Type B pancreatic cell (in vitro differentiated cells): ENCODE data around the gene ACTN1. TPM values are rescaled to one million over a fixed set of nuclear protein-coding genes. Genes with fewer than 3 reads are reported as not detected.

Experiments used
- DNase-seq: peaks from one replicate; pipeline ENCODE4 v3.0.0; 2021; ENCODE audit warnings: mixed read lengths; ENCODE audit not compliant: unreplicated experiment; ENCODE audit errors: extremely low spot score
- H3K27ac Mint-ChIP-seq: 2 replicates; pipeline ENCODE4 v1.8.0; 2021; ENCODE audit warnings: mild to moderate bottlenecking, mixed read lengths
- H3K27me3 Mint-ChIP-seq: 2 replicates; pipeline ENCODE4 v1.8.0; 2021; ENCODE audit warnings: mixed read lengths
- H3K36me3 Mint-ChIP-seq: 2 replicates; pipeline ENCODE4 v1.8.0; 2021; ENCODE audit warnings: mixed read lengths
- H3K4me1 Mint-ChIP-seq: one replicate; pipeline ENCODE4 v1.8.0; 2021; ENCODE audit warnings: mixed read lengths; ENCODE audit not compliant: unreplicated experiment
- H3K4me3 Mint-ChIP-seq: 2 replicates; pipeline ENCODE4 v1.8.0; 2021; ENCODE audit warnings: mild to moderate bottlenecking, mixed read lengths
- H3K9me3 Mint-ChIP-seq: 2 replicates; pipeline ENCODE4 v1.8.0; 2021; ENCODE audit warnings: mixed read lengths
- CTCF ChIP-seq: fragments of 200-600 bp; sonication (generic); conservative IDR thresholded peaks from 2 replicates; pipeline ENCODE4 v1.5.0; 2021; ENCODE audit warnings: antibody characterized with exemption, mild to moderate bottlenecking
- total RNA-seq: library from RNA; stranded (reverse); gene quantifications from 2 replicates; pipeline ENCODE4 v1.2.1, GENCODE V29; 2021; ENCODE audit warnings: low replicate concordance

ACTN1 gene
- total RNA-seq, 1 donor from 2014 or later = 176 TPM

DNA sequence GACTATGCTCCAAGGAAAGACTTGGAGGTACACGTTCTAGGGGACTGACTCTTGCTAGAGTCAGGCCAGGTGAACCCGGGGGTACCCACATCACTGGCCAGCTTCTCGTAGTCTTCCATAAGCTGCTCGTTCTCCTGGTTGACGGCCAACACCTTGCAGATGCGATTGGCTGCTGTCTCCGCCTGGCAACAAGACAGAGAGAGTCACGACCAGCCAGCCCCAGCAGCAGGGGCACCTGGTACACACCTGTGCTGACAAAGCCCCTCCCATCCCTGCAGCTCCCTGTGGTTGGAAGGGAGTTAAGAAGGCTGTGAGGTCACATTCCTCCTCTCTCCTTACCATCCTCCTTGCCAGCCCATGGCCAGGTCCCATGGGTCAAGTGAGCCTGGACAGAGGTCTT is 85.5 kb downstream of the ACTN1 start:
- Mint-ChIP-seq H3K4me3 (no peak overlapping the region), H3K36me3 (peaks cover 38% of the 10 kb centered on the region), H3K4me1 (peaks cover 4% of the 10 kb centered on the region), H3K27ac (no peak overlapping the region), H3K27me3 (no peaks in the 10 kb centered on the region), H3K9me3 (no peaks in the 10 kb centered on the region)
- no peak for TF ChIP-seq CTCF
- DNase-seq = no peak

DNA sequence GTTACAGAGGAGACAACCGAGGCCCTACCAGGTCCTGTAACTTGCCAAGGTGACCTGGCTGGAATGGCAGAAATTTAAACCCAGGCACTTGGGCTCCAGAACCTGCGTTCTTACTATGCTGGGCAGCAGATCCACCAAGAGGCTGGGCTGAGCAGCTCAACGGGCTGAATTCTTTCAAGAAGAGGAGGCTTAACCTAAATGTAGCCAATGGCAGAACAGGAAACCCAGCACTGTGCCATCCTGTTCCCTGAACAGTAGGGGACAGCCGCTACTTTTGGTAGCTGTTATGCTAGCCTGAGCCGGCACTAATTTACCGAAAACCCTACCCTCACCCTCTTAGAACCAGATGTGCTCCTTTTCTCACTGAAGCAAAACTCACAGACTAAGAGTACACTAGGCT is 86.1 kb downstream of the ACTN1 start:
- Mint-ChIP-seq H3K9me3 (no peaks in the 10 kb centered on the region), H3K27me3 (no peaks in the 10 kb centered on the region), H3K27ac (no peak overlapping the region), H3K4me3 (no peak overlapping the region), H3K36me3 (peaks cover 37% of the 10 kb centered on the region), H3K4me1 (peaks cover 4% of the 10 kb centered on the region)
- DNase-seq = no peak
- TF ChIP-seq CTCF = no peak

DNA sequence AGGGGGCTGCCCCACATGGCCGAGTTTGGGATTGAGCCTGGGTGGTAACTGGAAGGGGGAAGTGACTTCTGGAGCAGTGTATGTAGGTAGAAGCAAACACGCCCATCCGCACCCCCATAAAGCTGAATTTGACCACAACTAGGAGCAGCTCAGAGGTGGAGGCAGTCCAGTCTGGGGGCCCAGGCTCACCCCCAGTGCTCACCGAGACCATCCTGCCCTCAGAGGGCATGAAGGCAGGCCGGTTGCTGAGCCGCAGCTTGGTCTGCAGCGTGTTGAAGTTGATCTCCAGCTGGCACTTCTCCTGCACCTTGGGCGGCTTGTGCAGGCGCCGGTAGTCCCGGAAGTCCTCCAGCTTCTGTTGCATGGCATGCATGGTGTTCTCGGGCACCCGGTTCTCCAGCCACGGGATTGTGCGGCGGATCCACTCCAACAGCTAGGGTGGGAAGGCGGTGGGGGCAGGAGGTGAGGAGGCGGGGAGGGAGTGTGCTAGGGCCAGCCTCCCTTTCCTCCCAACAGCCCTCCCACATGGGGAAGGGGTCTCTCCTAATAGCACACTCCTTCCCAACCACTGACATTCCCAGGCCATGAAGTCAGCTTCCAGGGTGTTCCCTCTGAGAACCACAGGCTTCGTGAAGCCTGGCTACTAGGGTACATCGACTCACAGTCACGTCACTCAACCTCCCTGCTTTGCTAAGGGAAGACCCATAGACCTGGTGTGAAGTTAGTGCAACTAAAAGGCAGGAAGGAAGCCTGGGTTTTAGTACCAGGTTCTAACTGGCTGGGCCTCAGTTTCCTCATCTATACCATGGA is 87.0 kb downstream of the ACTN1 start:
- TF ChIP-seq CTCF = no peak
- no peaks in the 10 kb centered on the region for H3K27me3 Mint-ChIP-seq
- peaks cover 36% of the 10 kb centered on the region for H3K36me3 Mint-ChIP-seq
- no peaks in the 10 kb centered on the region for H3K9me3 Mint-ChIP-seq
- no peak overlapping the region for H3K27ac Mint-ChIP-seq
- H3K4me1 Mint-ChIP-seq = peaks cover 4% of the 10 kb centered on the region
- DNase-seq = no peak
- no peak overlapping the region for H3K4me3 Mint-ChIP-seq

DNA sequence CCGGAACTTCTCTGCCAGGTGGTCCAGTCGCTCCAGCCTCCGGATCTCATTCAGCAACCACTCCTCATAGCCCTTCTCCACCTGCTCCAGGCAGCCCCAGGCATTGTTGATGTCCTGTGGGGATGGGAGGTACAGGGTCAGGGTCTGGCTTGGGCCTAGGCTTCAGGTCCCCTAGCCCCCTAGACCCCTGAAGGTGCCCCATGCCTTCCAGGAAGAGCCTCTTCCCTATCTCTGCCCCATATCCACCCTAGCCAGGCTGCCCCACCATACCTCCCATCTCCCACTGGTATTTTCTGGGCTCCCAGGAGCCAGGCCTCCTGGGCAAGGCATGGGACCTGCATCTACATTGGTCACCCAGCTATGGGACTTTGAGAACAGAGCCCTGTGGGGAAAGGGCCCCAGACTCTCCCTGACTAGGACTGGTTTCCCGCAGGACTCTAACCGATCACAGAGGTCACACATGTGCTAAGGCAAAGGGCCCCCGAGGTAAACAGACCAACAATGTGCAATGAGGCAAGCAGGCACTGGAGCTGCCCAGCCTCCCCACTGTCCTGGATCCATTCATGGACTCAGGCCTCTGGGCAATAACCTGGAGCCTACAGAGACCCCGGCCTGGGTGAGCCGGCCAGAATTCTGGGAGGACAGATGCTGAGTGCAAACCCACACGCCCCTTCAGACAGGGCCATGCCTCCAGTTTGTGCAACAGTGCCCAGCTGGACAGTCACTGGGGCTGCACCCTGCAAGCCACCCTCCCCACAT is 88.8 kb downstream of the ACTN1 start:
- Mint-ChIP-seq H3K4me1 (peaks cover 4% of the 10 kb centered on the region), H3K27ac (no peak overlapping the region), H3K9me3 (no peaks in the 10 kb centered on the region), H3K27me3 (no peaks in the 10 kb centered on the region), H3K4me3 (no peak overlapping the region), H3K36me3 (peaks cover 40% of the 10 kb centered on the region)
- no peak for TF ChIP-seq CTCF
- no peak for DNase-seq

DNA sequence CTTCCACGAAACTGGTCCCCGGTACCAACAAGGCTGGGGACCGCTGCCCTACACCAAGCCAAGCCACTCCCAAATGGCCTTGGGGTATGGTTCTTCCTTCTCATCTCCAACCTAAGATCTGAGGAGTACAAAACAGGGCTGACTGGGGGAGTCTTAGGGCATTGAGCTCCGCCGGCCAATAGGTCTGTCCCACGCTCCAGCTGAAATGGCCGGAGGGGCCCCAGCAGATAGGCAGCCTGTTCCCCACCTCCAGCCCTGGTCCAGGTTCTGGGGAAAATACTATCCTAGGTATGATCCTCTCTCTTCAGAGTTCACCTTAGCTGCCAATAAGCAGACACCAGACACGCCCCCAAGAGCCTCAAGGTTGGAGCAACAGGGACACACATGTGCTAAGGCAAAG is 90.2 kb downstream of the ACTN1 start:
- Mint-ChIP-seq H3K9me3 (no peaks in the 10 kb centered on the region), H3K27ac (no peak overlapping the region), H3K36me3 (peaks cover 39% of the 10 kb centered on the region), H3K4me3 (no peak overlapping the region), H3K27me3 (no peaks in the 10 kb centered on the region), H3K4me1 (no peaks in the 10 kb centered on the region)
- DNase-seq = no peak
- no peak for TF ChIP-seq CTCF
